ENCODE results near the gene FAM43A. TPM values are rescaled to one million over a fixed set of nuclear protein-coding genes. Genes with fewer than 3 reads are reported as not detected.

The FAM43A gene
- total and polyA plus RNA-seq, 2 of the 8 experiments (the other 6 are each of a cell fraction or from before 2014, with no cell fraction given) = 2.3 to 2.6 TPM

DNA sequence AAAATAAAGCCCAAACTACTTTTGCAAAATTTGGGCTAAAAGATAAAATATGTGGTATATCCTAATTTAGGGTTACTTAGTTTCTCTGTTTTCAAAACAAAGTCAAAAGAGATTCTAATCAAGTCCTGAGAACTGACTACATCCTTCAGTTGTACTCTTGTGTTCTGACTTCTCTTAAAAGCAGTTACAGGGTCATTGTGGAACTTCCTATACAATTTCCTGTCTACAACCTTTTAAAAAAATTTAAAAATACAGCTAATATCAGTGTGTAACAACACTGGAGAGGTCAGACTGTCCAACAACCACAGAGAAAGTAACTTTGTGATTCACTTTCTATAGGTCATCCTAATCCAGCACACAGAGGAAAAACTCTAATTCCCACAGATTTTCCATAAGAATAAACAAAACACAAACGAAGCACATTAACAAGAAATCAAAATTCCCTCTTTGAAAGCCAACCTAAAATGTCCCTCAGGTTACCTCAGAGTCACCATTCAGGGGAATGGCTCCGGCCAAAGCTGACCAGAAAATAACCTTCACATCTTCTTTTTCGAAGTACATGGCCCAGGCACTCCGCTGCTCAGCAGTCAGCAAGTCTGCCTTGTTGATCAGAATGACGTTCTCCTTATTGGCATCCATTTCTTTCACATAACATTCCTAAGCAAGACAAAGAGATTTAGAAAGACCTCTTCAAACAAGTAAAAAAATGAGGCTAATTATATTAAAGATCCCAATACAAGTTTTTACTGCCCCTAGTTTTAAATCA, 27.0 kb upstream of the FAM43A start:
- no peak overlapping the region for H4K5ac ChIP-seq (ENCODE audit: insufficient read length, low read depth, low read length)
- no peak overlapping the region for H2BK12ac ChIP-seq (ENCODE audit: low read depth, low read length)
- POLR2A ChIA-PET (ENCODE audit: partially characterized antibody) = no interaction called here
- no peak overlapping the region for H2BK20ac ChIP-seq (ENCODE audit: low read length)
- no peaks in the 10 kb centered on the region for H3K9me3 ChIP-seq (ENCODE audit: insufficient read depth in 2 of 2, low read depth in 1 of 2, low read length in 1 of 2)
- H4K8ac ChIP-seq (ENCODE audit: extremely low read depth, insufficient read depth, low read length) = no peak overlapping the region
- H3K9ac ChIP-seq (replicated peaks in 1 of 4; ENCODE audit: extremely low read depth in 1 of 4, low read depth in 3 of 4, low read length in 3 of 4) = no peak overlapping the region
- CTCF ChIA-PET (ENCODE audit: partially characterized antibody) = interaction anchor here (6.6 kb wide), 1 partner anchor 12 kb away, joined by 44 read pairs; the partner anchor contains the start of gene LSG1
- no peak overlapping the region for H2BK120ac ChIP-seq (replicated peaks; ENCODE audit: low read depth, low read length)
- no peak overlapping the region for H3K4me2 ChIP-seq (ENCODE audit: insufficient read depth in 1 of 2, low read depth in 2 of 2, low read length in 2 of 2)
- no peak overlapping the region for H3K56ac ChIP-seq (replicated peaks; ENCODE audit: insufficient read length, low read depth, low read length)
- H3K14ac ChIP-seq (ENCODE audit: insufficient read length) = no peak overlapping the region
- FAIRE-seq (no peak), DNase-seq (ENCODE audit: low read depth in 1 of 2, low spot score in 2 of 2) (no peak)
- no peaks in the 10 kb centered on the region for H3K79me1 ChIP-seq (ENCODE audit: low read depth, low read length)
- no peak overlapping the region for H2AFZ ChIP-seq (ENCODE audit: low read length)
- H3K36me3 ChIP-seq (ENCODE audit: control insufficient read depth in 2 of 4, insufficient read depth in 4 of 4, low read length in 3 of 4) = peaks cover 12 to 35% (median 26%) of the 10 kb centered on the region in 4 experiments
- no peak overlapping the region for H3K23ac ChIP-seq (ENCODE audit: insufficient read length)
- no peak overlapping the region for H2BK15ac ChIP-seq (ENCODE audit: low read length)
- no peak overlapping the region for H3K27ac ChIP-seq (ENCODE audit: low read depth, low read length)
- H3K79me2 ChIP-seq (ENCODE audit: control insufficient read depth in 1 of 2, insufficient read depth in 2 of 2, low read length in 2 of 2) = peaks cover 0 to 3% of the 10 kb centered on the region in 2 experiments; a peak in 1 of 4 replicates
- H4K91ac ChIP-seq (replicated peaks; ENCODE audit: insufficient read length, low read length) = no peak overlapping the region
- peaks cover 0 to 3% of the 10 kb centered on the region in 2 experiments for H4K20me1 ChIP-seq (replicated peaks in 1 of 2; ENCODE audit: control insufficient read depth in 1 of 2, insufficient read depth in 2 of 2, low read length in 2 of 2)
- no peak overlapping the region for H2AK5ac ChIP-seq (ENCODE audit: low read depth, low read length)
- H3K4me1 ChIP-seq (replicated peaks in 1 of 4; ENCODE audit: control insufficient read depth in 3 of 4, insufficient read depth in 4 of 4, low read length in 3 of 4) = peaks cover 0 to 2% (median 0%) of the 10 kb centered on the region in 4 experiments; a peak in 2 of 7 replicates
- H3K18ac ChIP-seq (ENCODE audit: extremely low read depth, low read length) = no peak overlapping the region
- no peak overlapping the region for H3K4me3 ChIP-seq (ENCODE audit: extremely low read depth in 1 of 4, insufficient read depth in 2 of 4, low read depth in 3 of 4, low read length in 4 of 4)
- no peak overlapping the region for H3K4ac ChIP-seq (replicated peaks; ENCODE audit: insufficient read length, low read depth, low read length)
- H2BK5ac ChIP-seq (ENCODE audit: low read depth, low read length) = no peak overlapping the region
- H3K23me2 ChIP-seq (ENCODE audit: low read depth, low read length) = no peaks in the 10 kb centered on the region
- H3K27me3 ChIP-seq (replicated peaks in 1 of 4; ENCODE audit: control insufficient read depth in 3 of 4, extremely low read depth in 1 of 4, insufficient read depth in 3 of 4, low read length in 3 of 4) = no peaks in the 10 kb centered on the region
- 89% methylated on average over 5 of the region's 5 CpGs; no CpG with 5 or more reads in 1 of the 2 experiments for WGBS, 2 experiments (ENCODE audit: extremely low coverage in 1 of 2, insufficient coverage in 1 of 2, insufficient read length in 1 of 2, insufficient replicate concordance in 2 of 2, low coverage in 1 of 2, low lambda C conversion rate in 2 of 2, missing lambda C conversion rate in 1 of 2)
- TF ChIP-seq SIX5 (IDR thresholded peaks at IDR 0.05; ENCODE audit: low read depth, low read length) (no peak), CBX8 (IDR thresholded peaks at IDR 0.05; ENCODE audit: borderline replicate concordance, low read depth, low read length) (no peak), TBP (IDR thresholded peaks at IDR 0.05; ENCODE audit: low read depth, low read length) (no peak), CREB1 (IDR thresholded peaks at IDR 0.05) (no peak), TCF12 (IDR thresholded peaks at IDR 0.05; ENCODE audit: low read depth, low read length) (no peak), BRCA1 (IDR thresholded peaks at IDR 0.05; ENCODE audit: low read depth, low read length) (no peak), EZH2 (IDR thresholded peaks at IDR 0.05; ENCODE audit: low read depth, low read length, severe bottlenecking) (no peak), POLR2AphosphoS5 (IDR thresholded peaks at IDR 0.05; ENCODE audit: low read depth, low read length) (no peak), BACH1 (IDR thresholded peaks at IDR 0.05; ENCODE audit: low read length) (no peak), TAF7 (optimal IDR thresholded peaks at IDR 0.05; ENCODE audit: borderline replicate concordance, low read depth, low read length) (no peak), CTBP2 (IDR thresholded peaks at IDR 0.05; ENCODE audit: borderline replicate concordance, insufficient read depth, insufficient read length, low read length) (no peak)
- TF ChIP-seq, protein P1, sequence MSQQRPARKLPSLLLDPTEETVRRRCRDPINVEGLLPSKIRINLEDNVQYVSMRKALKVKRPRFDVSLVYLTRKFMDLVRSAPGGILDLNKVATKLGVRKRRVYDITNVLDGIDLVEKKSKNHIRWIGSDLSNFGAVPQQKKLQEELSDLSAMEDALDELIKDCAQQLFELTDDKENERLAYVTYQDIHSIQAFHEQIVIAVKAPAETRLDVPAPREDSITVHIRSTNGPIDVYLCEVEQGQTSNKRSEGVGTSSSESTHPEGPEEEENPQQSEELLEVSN (IDR thresholded peaks at IDR 0.05) = no peak
- TF ChIP-seq, protein P2, sequence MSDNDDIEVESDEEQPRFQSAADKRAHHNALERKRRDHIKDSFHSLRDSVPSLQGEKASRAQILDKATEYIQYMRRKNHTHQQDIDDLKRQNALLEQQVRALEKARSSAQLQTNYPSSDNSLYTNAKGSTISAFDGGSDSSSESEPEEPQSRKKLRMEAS (IDR thresholded peaks at IDR 0.05) = no peak
